ENCODE data around the gene EVX1.

GRCh38 chr7:27200761-27201579 is 41.6 kb upstream of the EVX1 start:
- TF ChIP-seq CTCF (IDR thresholded peaks at IDR 0.05) (no peak), POLR2AphosphoS5 (IDR thresholded peaks at IDR 0.05; ENCODE audit: low read depth, low read length) (no peak), REST (IDR thresholded peaks at IDR 0.05; ENCODE audit: insufficient read depth in 1 of 2, low read depth in 2 of 2, low read length in 1 of 2) (no peak), SIN3A (IDR thresholded peaks at IDR 0.05; ENCODE audit: borderline replicate concordance, insufficient read depth, low read depth, low read length) (no peak), TCF7L2 (IDR thresholded peaks at IDR 0.05; ENCODE audit: low read depth, low read length) (no peak)

Measured in Panc1 (cell line).